Measurements from ENCODE around the gene ZNF683.

- TF ChIP-seq CTCF (IDR thresholded peaks at IDR 0.05) (no peak), POLR2A (IDR thresholded peaks at IDR 0.05) (no peak)
Observed at GRCh38 chr1:26384076-26384475, 11.5 kb upstream of the ZNF683 start.
